HUES6 (cell line): ENCODE results near the gene CLDN17.

Source experiments
- H3K27ac ChIP-seq: 2 replicates; pipeline ENCODE4 v1.7.0; 2013; ENCODE audit warnings: low read depth, mild to moderate bottlenecking, low read length, inconsistent platforms
- H3K27me3 ChIP-seq: 2 replicates; pipeline ENCODE4 v1.6.1; 2013; ENCODE audit warnings: low read length; ENCODE audit not compliant: control insufficient read depth, insufficient read depth
- H3K36me3 ChIP-seq: 2 replicates; pipeline ENCODE4 v1.6.1; 2013; ENCODE audit warnings: low read length; ENCODE audit not compliant: control insufficient read depth, insufficient read depth
- H3K4me1 ChIP-seq: 2 replicates; pipeline ENCODE4 v1.6.1; 2013; ENCODE audit warnings: low read length; ENCODE audit not compliant: control insufficient read depth, insufficient read depth
- H3K4me3 ChIP-seq: 2 replicates; pipeline ENCODE4 v1.5.1; 2013; ENCODE audit warnings: low read depth, low read length
- H3K9ac ChIP-seq: one replicate; pipeline ENCODE4 v1.6.1; 2013; ENCODE audit warnings: mild to moderate bottlenecking, low read length
- H3K9me3 ChIP-seq: 2 replicates; pipeline ENCODE4 v1.6.1; 2013; ENCODE audit warnings: low read depth, low read length; ENCODE audit not compliant: control insufficient read depth, insufficient read depth

The CLDN17 gene

DNA sequence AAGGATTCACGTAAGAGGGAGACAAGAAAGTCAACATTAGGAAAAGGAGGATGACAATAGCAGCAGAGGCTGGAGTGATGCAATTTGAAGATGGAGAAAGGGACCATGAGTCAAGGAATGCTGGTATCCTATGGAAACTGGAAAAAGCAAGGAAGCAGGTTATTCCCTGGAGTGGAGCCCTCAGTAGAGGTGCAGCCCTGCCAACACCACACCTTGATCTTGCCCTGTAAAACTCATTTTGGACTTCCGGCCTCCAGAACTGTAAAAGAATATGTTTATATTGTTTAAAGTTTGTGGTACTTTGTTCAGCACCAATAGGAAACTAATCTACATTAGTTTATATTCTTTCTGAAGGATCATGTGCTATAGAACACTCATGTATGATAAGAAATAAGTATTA lies 19.6 kb upstream of the CLDN17 start:
- Histone ChIP-seq H3K9me3 (no peaks in the 10 kb centered on the region), H3K27me3 (no peaks in the 10 kb centered on the region), H3K9ac (no peak overlapping the region), H3K4me3 (no peak overlapping the region), H3K36me3 (no peaks in the 10 kb centered on the region), H3K4me1 (no peaks in the 10 kb centered on the region), H3K27ac (no peak overlapping the region)

DNA sequence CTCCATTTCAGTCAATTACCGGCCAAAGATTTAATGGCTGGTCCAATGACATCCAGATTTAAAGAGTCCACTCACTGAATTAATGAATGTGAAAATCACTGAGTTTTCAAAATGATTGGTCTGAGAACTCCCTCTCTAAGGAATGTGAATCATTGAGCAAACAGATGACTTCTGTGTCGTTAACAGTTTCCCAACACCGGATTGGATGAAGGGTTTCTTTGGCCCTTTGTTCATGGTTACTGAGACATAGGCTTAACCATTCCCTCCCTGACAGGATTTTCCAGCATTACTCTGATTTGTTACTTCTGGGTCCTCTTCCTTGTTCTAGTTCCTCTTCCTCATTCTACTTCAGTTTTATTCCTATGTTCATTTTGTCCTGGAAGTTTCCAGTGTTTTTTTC lies 1.5 kb upstream of the CLDN17 start:
- no peak overlapping the region for H3K4me3 ChIP-seq
- no peak overlapping the region for H3K9ac ChIP-seq
- no peaks in the 10 kb centered on the region for H3K27me3 ChIP-seq
- no peak overlapping the region for H3K27ac ChIP-seq
- no peaks in the 10 kb centered on the region for H3K9me3 ChIP-seq
- H3K36me3 ChIP-seq: no peaks in the 10 kb centered on the region
- H3K4me1 ChIP-seq: 0 out of 2 replicates have a peak, but pooled peaks cover 1% of the 10 kb centered on the region

- no peaks in the 10 kb centered on the region for H3K36me3 ChIP-seq
- H3K4me1 ChIP-seq: 0 out of 2 replicates have a peak, but pooled peaks cover 2% of the 10 kb centered on the region
- H3K27ac ChIP-seq: no peak overlapping the region
- no peak overlapping the region for H3K4me3 ChIP-seq
- no peak overlapping the region for H3K9ac ChIP-seq
- H3K9me3 ChIP-seq: no peaks in the 10 kb centered on the region
- H3K27me3 ChIP-seq: no peaks in the 10 kb centered on the region
These were observed 434 bp downstream of the CLDN17 start for GRCh38 chr21:30166171-30166570.

GRCh38 chr21:30164796-30165195 lies 1.8 kb downstream of the CLDN17 start:
- Histone ChIP-seq H3K27me3 (no peaks in the 10 kb centered on the region), H3K9ac (no peak overlapping the region), H3K4me1 (0 out of 2 replicates have a peak, but pooled peaks cover 2% of the 10 kb centered on the region), H3K9me3 (no peaks in the 10 kb centered on the region), H3K4me3 (no peak overlapping the region), H3K27ac (no peak overlapping the region), H3K36me3 (no peaks in the 10 kb centered on the region)

DNA sequence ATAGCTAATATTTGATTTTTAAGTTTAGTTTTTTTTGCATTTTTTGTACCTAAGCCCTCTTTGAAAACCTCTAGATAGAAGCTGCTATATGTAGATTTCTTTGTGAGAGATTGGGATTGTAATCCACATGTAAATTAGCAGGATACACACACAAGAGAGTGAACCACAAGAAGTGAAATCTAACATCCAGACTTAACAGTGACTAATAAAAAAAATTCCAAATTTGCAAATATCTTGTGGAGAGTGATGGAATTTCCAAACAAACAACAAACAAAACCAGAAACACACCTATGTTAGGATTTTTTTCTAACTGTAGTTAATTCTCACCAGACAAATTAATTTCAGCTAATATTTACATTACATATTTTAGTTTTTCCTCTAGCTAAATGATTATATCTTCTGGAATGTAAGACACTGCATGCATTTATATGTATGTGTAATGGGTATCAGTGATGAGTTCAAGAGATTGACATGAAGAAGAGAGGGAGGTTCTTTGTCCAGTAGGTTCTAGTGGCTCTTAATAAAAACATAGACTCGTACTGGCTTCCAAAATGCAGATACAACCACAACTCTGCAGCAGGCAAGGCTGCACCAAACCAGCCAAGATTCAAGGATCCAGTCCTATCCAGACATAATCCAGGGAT lies 12.8 kb downstream of the CLDN17 start:
- no peak overlapping the region for H3K4me3 ChIP-seq
- no peaks in the 10 kb centered on the region for H3K36me3 ChIP-seq
- no peaks in the 10 kb centered on the region for H3K27me3 ChIP-seq
- H3K9ac ChIP-seq: no peak overlapping the region
- no peak overlapping the region for H3K27ac ChIP-seq
- no peaks in the 10 kb centered on the region for H3K9me3 ChIP-seq
- no peaks in the 10 kb centered on the region for H3K4me1 ChIP-seq

- H3K4me3 ChIP-seq: no peak overlapping the region
- H3K9ac ChIP-seq: no peak overlapping the region
- no peaks in the 10 kb centered on the region for H3K27me3 ChIP-seq
- H3K9me3 ChIP-seq: no peaks in the 10 kb centered on the region
- no peaks in the 10 kb centered on the region for H3K36me3 ChIP-seq
- H3K4me1 ChIP-seq: no peaks in the 10 kb centered on the region
- no peak overlapping the region for H3K27ac ChIP-seq
These were observed 13.8 kb downstream of the CLDN17 start for GRCh38 chr21:30152792-30153191.

GRCh38 chr21:30148906-30149305 lies 17.7 kb downstream of the CLDN17 start:
- Histone ChIP-seq H3K9ac (no peak overlapping the region), H3K36me3 (no peaks in the 10 kb centered on the region), H3K27ac (no peak overlapping the region), H3K27me3 (no peaks in the 10 kb centered on the region), H3K9me3 (no peaks in the 10 kb centered on the region), H3K4me1 (no peaks in the 10 kb centered on the region), H3K4me3 (no peak overlapping the region)

DNA sequence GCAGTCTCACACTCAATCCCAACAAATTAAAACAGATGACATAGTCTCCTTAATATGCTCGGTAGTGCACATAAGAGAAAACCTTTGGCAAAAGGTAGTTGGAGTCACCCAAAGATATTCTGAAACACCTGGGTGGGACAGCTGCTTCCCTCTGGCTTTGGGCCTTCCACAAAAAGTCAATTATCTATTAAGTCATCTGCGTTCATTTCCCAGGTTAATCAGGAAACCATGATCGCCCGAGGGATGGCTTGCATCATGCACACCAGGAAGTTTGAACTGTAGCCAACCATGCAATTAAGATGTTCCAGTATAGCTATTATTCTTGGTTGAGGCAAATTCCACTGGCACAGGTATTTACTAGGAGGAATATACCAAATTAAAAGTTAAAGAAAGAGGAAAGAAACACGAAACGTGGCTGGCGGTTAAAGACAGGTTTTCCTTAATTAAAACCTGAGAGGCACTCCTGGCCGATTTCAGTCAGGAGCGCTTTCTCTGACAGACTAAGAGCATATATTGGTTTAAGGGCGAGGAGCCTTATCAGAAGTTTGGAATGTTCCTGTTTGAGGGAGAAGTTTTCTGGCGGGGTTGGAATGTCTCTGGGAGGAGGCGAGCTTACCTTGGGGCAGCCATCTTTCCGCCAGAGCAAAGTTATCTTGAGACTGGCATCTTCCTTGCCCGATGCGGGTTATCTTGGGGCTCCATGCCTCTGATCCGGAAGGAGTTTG lies 19.9 kb downstream of the CLDN17 start:
- H3K4me1 ChIP-seq: no peaks in the 10 kb centered on the region
- H3K9ac ChIP-seq: no peak overlapping the region
- no peaks in the 10 kb centered on the region for H3K36me3 ChIP-seq
- H3K4me3 ChIP-seq: no peak overlapping the region
- no peaks in the 10 kb centered on the region for H3K27me3 ChIP-seq
- H3K9me3 ChIP-seq: no peaks in the 10 kb centered on the region
- no peak overlapping the region for H3K27ac ChIP-seq

DNA sequence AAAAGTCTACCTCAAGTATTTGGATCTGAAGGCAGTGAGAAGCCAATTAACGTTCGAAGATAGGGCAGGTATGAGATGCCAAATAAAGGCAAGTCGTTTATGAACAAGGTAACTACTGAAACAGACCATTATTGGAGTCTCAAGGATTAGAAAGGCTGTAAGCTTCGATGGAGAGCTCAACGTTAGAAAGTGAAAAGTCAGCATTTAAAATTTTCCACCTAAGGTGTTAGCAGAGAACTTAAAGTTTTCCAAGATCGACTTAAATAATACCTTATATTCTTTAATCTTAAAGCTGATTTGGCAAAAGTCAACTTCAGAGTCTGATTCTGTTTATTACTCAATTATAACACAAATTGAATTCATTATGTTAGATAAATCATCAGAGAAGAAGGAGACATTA lies 28.1 kb downstream of the CLDN17 start:
- no peaks in the 10 kb centered on the region for H3K4me1 ChIP-seq
- H3K9ac ChIP-seq: no peak overlapping the region
- H3K27me3 ChIP-seq: no peaks in the 10 kb centered on the region
- H3K4me3 ChIP-seq: no peak overlapping the region
- H3K36me3 ChIP-seq: no peaks in the 10 kb centered on the region
- no peak overlapping the region for H3K27ac ChIP-seq
- no peaks in the 10 kb centered on the region for H3K9me3 ChIP-seq

- H3K27ac ChIP-seq: no peak overlapping the region
- H3K27me3 ChIP-seq: no peaks in the 10 kb centered on the region
- H3K4me3 ChIP-seq: no peak overlapping the region
- no peaks in the 10 kb centered on the region for H3K4me1 ChIP-seq
- H3K9me3 ChIP-seq: no peaks in the 10 kb centered on the region
- no peaks in the 10 kb centered on the region for H3K36me3 ChIP-seq
- H3K9ac ChIP-seq: no peak overlapping the region
These were observed 37.4 kb downstream of the CLDN17 start for GRCh38 chr21:30129246-30129645.

GRCh38 chr21:30126576-30126975 lies 40.0 kb downstream of the CLDN17 start:
- Histone ChIP-seq H3K27me3 (no peaks in the 10 kb centered on the region), H3K4me3 (no peak overlapping the region), H3K4me1 (no peaks in the 10 kb centered on the region), H3K36me3 (no peaks in the 10 kb centered on the region), H3K9ac (no peak overlapping the region), H3K27ac (no peak overlapping the region), H3K9me3 (no peaks in the 10 kb centered on the region)
